ENCODE measurements around the gene CELA1. TPM values are rescaled to one million over a fixed set of nuclear protein-coding genes. Genes with fewer than 3 reads are reported as not detected.

CELA1 gene
- total RNA-seq (ENCODE audit: low replicate concordance): not detected in 2 replicates
- long read RNA-seq: 0 reads

- no peak within 1 kb of the TSS for H3K27ac Mint-ChIP-seq
- TF ChIP-seq CTCF (conservative IDR thresholded peaks at IDR 0.05): no peak
- no peaks in the 10 kb centered on the region for H3K27me3 Mint-ChIP-seq
- DNase-seq (ENCODE audit: extremely low spot score, unreplicated experiment): no peak
- no peaks in the 10 kb centered on the region for H3K36me3 Mint-ChIP-seq
- no peak within 1 kb of the TSS for H3K4me3 Mint-ChIP-seq
- H3K9me3 Mint-ChIP-seq: no peaks in the 10 kb centered on the region
- H3K4me1 Mint-ChIP-seq (ENCODE audit: unreplicated experiment): peaks cover 11% of the 10 kb centered on the region
Observed at GRCh38 chr12:51346581-51346980, at the start of gene CELA1. CELA1 (minus strand) TSS chr12:51346679; CDS start chr12:51346638, 41 bp downstream.

DNA sequence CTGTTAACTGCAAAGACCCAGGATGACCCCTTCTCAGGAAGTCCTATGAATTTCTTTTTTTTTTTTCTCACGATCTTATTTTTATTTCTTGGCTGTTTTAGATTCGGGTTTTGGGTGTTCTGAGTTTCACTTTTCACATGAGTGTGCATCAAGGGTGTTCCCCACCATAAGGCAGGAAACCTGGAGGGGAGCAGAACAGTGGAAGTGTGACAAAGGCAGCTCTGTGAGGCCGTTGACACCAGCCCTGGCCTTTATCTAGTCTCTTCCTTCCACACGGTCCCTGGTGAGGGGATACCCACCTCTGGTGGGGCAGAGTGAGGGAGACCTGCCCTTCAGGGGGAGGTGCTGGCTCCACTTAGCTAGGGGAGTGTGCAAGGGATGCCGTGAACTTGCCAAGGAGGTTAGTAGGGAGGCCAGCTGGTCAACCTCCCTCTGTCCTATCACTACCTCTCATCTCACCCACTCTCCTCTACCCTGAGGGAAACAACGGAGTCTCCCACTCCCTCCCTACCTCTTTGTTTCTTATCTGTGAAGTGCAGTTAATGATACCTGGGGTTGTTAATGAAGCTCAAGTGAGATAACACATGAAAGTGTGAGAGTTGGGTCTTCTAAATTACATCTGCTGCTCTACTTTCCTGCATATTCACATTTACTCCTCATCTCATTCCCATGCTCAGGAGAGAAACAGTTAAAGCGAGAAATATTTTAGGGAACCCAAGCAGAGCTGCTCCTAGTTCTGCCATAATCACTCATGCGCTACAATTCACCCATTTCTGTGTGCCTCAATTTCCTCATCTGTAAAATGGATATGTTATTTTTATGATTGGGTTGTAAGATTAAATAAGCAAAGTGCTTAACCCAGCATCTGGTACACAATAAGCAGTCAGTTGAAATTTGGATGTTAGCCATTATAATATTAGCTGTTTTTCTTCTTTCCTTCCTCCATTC is 49.1 kb upstream of the CELA1 start:
- Mint-ChIP-seq H3K9me3 (no peaks in the 10 kb centered on the region), H3K4me3 (peak overlapping the region; percentile 43), H3K36me3 (no peaks in the 10 kb centered on the region), H3K27me3 (peaks cover 39% of the 10 kb centered on the region), H3K4me1 (ENCODE audit: unreplicated experiment) (no peaks in the 10 kb centered on the region), H3K27ac (no peak overlapping the region)
- no peak for DNase-seq (ENCODE audit: extremely low spot score, unreplicated experiment)
- no peak for TF ChIP-seq CTCF (conservative IDR thresholded peaks at IDR 0.05)

GRCh38 chr12:51393676-51394545 is 47.4 kb upstream of the CELA1 start:
- Mint-ChIP-seq H3K9me3 (no peaks in the 10 kb centered on the region), H3K27me3 (peaks cover 43% of the 10 kb centered on the region), H3K4me1 (ENCODE audit: unreplicated experiment) (peaks cover 3% of the 10 kb centered on the region), H3K4me3 (peak overlapping the region; percentile 86), H3K36me3 (no peaks in the 10 kb centered on the region), H3K27ac (peak overlapping the region; percentile 89)
- no peak for TF ChIP-seq CTCF (conservative IDR thresholded peaks at IDR 0.05)
- no peak for DNase-seq (ENCODE audit: extremely low spot score, unreplicated experiment)

GRCh38 chr12:51392556-51393237 is 46.2 kb upstream of the CELA1 start:
- Mint-ChIP-seq H3K4me1 (ENCODE audit: unreplicated experiment) (peaks cover 15% of the 10 kb centered on the region), H3K27ac (peak overlapping the region; percentile 89), H3K4me3 (peak overlapping the region; percentile 86), H3K9me3 (no peaks in the 10 kb centered on the region), H3K36me3 (no peaks in the 10 kb centered on the region), H3K27me3 (peaks cover 40% of the 10 kb centered on the region)
- no peak for DNase-seq (ENCODE audit: extremely low spot score, unreplicated experiment)
- TF ChIP-seq CTCF (conservative IDR thresholded peaks at IDR 0.05): peak; percentile 51
